K562 (cell line): ENCODE data around the gene ASMTL. TPM values are rescaled to one million over a fixed set of nuclear protein-coding genes. Genes with fewer than 3 reads are reported as not detected.

Experiments used
- ARID3A ChIP-seq: IDR thresholded peaks from 2 replicates; pipeline ENCODE4 v1.6.1; 2012; ENCODE audit warnings: low read depth, low read length, improper control_type of control experiment, borderline replicate concordance
- DDX20 ChIP-seq: fragments of 450-650 bp; IDR thresholded peaks from 2 replicates; pipeline ENCODE4 v1.6.1; 2016; ENCODE audit warnings: missing genetic modification characterization, low read depth, mild to moderate bottlenecking, missing compliant biosample characterization, moderate library complexity
- E2F5 ChIP-seq: sonication (generic); formaldehyde crosslinking; IDR thresholded peaks from 2 replicates; pipeline ENCODE4 v1.8.0; 2022; ENCODE audit warnings: mild to moderate bottlenecking, missing genetic modification reagents
- FOXJ2 ChIP-seq: fragments of 200-800 bp; sonication (Bioruptor generic); IDR thresholded peaks from 2 replicates; pipeline ENCODE4 v1.6.1; 2016; ENCODE audit warnings: missing genetic modification characterization, missing compliant biosample characterization
- NCOA1 ChIP-seq: fragments of 450-650 bp; IDR thresholded peaks from 2 replicates; pipeline ENCODE4 v1.6.1; 2016; ENCODE audit warnings: low read depth
- RBM39 ChIP-seq: fragments of 200-400 bp; formaldehyde crosslinking; optimal IDR thresholded peaks from 2 replicates; pipeline ENCODE3; 2018; ENCODE audit warnings: low read depth, low read length
- TEAD2 ChIP-seq: fragments of 450-650 bp; IDR thresholded peaks from 2 replicates; pipeline ENCODE4 v1.6.1; 2016; ENCODE audit warnings: missing genetic modification characterization, control low read depth, missing compliant biosample characterization
- TFAM ChIP-seq: fragments of 250-450 bp; sonication (Bioruptor Pico); conservative IDR thresholded peaks from 2 replicates; pipeline ENCODE4 v1.5.0; 2021; ENCODE audit warnings: mild to moderate bottlenecking, moderate library complexity
- ZNF224 ChIP-seq: sonication (generic); formaldehyde crosslinking; IDR thresholded peaks from 2 replicates; pipeline ENCODE4 v1.8.0; 2022; ENCODE audit warnings: mild to moderate bottlenecking, missing genetic modification reagents
- ZNF586 ChIP-seq: fragments of 450-650 bp; formaldehyde crosslinking; conservative IDR thresholded peaks from 2 replicates; pipeline ENCODE4 v1.4.0; 2020; ENCODE audit warnings: mild to moderate bottlenecking, moderate library complexity
- ZNF780A ChIP-seq: fragments of 250-450 bp; sonication (Bioruptor Pico); IDR thresholded peaks from 2 replicates; pipeline ENCODE4 v1.5.0; 2021; ENCODE audit warnings: mild to moderate bottlenecking
- polyA plus RNA-seq, 8 experiments: library from polyadenylated mRNA; depleted of rRNA in 4 of 8; stranded (reverse) in 5 of 8; unstranded in 3 of 8; fragments of >200 nt; fragmentation: Nextera tagmentation in 2 of 8; fragmentation: Illumina TruSeq in 1 of 8; extraction: Ambion mirVana in 2 of 8; extraction: Trizol in 1 of 8; gene quantifications; 2 replicates each; pipeline versions ENCODE4 v1.2.1 to v1.2.3, GENCODE V29; 2011 to 2014; ENCODE audit warnings: inconsistent platforms in 1 of 8, missing spikeins in 1 of 8
- total RNA-seq, 7 experiments: library from RNA; depleted of rRNA in 6 of 7; stranded (reverse); fragments of >200 nt in 6 of 7; fragmentation: Illumina TruSeq in 2 of 7; extraction: Trizol in 2 of 7; gene quantifications; 2 replicates each; pipeline versions ENCODE4 v1.2.1 to v1.2.3, GENCODE V29; 2011 to 2021; ENCODE audit warnings: low replicate concordance in 1 of 7
- TF ChIP-seq, protein P1 (sequence below), 2 experiments: fragments of 450-650 bp in 1 of 2; sonication (generic) in 1 of 2; formaldehyde crosslinking in 1 of 2; IDR thresholded peaks; 2 replicates each; pipeline versions ENCODE4 v1.7.1 to v1.9.0; 2016 to 2022; ENCODE audit warnings: inconsistent platforms in 1 of 2, mild to moderate bottlenecking in 1 of 2, missing genetic modification reagents in 1 of 2
- TF ChIP-seq, protein P2 (sequence below): fragments of 250-450 bp; sonication (Bioruptor Pico); IDR thresholded peaks from 2 replicates; pipeline ENCODE4 v1.8.0; 2022; ENCODE audit warnings: moderate library complexity, mild to moderate bottlenecking, inconsistent platforms

The ASMTL gene
- total and polyA plus RNA-seq, 9 of the 15 experiments (the other 6 are each of a cell fraction or from before 2014, with no cell fraction given): 0.56 to 20.6 (median 7.6) TPM

DNA sequence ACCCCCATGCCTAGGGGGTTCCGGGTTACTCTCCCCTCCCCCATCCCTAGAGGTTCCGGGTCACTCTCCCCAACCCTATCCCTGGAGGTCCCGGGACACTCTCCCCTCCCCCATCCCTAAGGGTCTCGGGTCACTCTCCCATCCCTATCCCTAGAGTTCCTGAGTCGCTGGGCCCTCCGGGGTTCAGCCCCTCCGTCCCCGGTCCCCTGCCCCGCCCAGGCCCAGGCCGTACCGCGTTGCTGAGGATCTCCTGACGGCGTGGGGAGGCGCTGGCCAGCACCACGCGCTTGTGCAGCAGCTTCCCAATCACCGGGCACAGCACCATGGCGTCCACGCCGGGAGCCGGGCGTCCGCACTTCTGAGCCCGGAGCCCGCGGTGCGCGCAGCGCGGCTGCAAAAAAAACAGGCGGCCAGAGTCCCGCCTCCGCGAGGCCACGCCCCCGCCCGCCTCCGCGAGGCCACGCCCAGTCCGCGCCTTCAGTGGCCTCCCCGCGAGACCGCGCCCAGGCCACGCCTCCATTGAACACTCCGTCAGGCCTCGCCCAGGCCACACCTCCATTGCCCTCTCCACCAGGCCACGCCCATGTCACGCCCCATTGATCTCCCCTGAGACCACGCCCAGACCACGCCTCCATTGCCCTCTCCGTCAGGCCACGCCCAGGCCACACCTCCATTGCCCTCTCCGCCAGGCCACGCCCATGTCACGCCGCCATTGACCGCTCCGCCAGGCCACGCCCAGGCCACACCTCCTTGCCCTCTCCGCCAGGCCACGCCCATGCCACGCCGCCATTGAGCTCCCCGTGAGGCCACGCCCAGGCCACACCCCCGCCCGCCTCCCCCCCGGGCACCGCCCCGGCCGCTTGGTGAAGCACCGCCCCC is at the start of gene ASMTL (continued):
- TF ChIP-seq ARID3A: no peak
- TF ChIP-seq ZNF224 (CRISPR knock-in tag): no peak
- no peak for TF ChIP-seq RBM39
- TF ChIP-seq TFAM (CRISPR knock-in tag): no peak
- TF ChIP-seq, protein P1, sequence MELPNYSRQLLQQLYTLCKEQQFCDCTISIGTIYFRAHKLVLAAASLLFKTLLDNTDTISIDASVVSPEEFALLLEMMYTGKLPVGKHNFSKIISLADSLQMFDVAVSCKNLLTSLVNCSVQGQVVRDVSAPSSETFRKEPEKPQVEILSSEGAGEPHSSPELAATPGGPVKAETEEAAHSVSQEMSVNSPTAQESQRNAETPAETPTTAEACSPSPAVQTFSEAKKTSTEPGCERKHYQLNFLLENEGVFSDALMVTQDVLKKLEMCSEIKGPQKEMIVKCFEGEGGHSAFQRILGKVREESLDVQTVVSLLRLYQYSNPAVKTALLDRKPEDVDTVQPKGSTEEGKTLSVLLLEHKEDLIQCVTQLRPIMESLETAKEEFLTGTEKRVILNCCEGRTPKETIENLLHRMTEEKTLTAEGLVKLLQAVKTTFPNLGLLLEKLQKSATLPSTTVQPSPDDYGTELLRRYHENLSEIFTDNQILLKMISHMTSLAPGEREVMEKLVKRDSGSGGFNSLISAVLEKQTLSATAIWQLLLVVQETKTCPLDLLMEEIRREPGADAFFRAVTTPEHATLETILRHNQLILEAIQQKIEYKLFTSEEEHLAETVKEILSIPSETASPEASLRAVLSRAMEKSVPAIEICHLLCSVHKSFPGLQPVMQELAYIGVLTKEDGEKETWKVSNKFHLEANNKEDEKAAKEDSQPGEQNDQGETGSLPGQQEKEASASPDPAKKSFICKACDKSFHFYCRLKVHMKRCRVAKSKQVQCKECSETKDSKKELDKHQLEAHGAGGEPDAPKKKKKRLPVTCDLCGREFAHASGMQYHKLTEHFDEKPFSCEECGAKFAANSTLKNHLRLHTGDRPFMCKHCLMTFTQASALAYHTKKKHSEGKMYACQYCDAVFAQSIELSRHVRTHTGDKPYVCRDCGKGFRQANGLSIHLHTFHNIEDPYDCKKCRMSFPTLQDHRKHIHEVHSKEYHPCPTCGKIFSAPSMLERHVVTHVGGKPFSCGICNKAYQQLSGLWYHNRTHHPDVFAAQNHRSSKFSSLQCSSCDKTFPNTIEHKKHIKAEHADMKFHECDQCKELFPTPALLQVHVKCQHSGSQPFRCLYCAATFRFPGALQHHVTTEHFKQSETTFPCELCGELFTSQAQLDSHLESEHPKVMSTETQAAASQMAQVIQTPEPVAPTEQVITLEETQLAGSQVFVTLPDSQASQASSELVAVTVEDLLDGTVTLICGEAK (IDR thresholded peaks at IDR 0.05): peak; percentile 57; the same call in 1 of the 2 replicates
- TF ChIP-seq, protein P1 (CRISPR knock-in tag; IDR thresholded peaks at IDR 0.05): no peak
- TF ChIP-seq NCOA1: no peak
- no peak for TF ChIP-seq E2F5
- TF ChIP-seq DDX20 (tag): no peak
- TF ChIP-seq, protein P2, sequence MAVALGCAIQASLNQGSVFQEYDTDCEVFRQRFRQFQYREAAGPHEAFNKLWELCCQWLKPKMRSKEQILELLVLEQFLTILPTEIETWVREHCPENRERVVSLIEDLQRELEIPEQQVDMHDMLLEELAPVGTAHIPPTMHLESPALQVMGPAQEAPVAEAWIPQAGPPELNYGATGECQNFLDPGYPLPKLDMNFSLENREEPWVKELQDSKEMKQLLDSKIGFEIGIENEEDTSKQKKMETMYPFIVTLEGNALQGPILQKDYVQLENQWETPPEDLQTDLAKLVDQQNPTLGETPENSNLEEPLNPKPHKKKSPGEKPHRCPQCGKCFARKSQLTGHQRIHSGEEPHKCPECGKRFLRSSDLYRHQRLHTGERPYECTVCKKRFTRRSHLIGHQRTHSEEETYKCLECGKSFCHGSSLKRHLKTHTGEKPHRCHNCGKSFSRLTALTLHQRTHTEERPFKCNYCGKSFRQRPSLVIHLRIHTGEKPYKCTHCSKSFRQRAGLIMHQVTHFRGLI (CRISPR knock-in tag): no peak
- no peak for TF ChIP-seq ZNF780A (CRISPR knock-in tag)
- no peak for TF ChIP-seq TEAD2 (tag)
- no peak for TF ChIP-seq FOXJ2 (tag)
- no peak for TF ChIP-seq ZNF586
